OCI-LY7 (cell line): ENCODE results near the gene RTN4RL2.

ENCODE experiments used
- EZH2phosphoT487 ChIP-seq: fragments of 200-600 bp; sonication (generic); IDR thresholded peaks from 2 replicates; pipeline ENCODE4 v1.6.1; 2018; ENCODE audit warnings: low read depth, borderline replicate concordance, mild to moderate bottlenecking, mixed run types, antibody characterized with exemption, low read length, moderate library complexity, mixed read lengths
- TF ChIP-seq, protein P1 (sequence below): fragments of 200-600 bp; sonication (generic); conservative IDR thresholded peaks from 2 replicates; pipeline ENCODE4 v1.5.1; 2014; ENCODE audit warnings: mild to moderate bottlenecking, antibody characterized with exemption, low read length, moderate library complexity, mixed read lengths

DNA sequence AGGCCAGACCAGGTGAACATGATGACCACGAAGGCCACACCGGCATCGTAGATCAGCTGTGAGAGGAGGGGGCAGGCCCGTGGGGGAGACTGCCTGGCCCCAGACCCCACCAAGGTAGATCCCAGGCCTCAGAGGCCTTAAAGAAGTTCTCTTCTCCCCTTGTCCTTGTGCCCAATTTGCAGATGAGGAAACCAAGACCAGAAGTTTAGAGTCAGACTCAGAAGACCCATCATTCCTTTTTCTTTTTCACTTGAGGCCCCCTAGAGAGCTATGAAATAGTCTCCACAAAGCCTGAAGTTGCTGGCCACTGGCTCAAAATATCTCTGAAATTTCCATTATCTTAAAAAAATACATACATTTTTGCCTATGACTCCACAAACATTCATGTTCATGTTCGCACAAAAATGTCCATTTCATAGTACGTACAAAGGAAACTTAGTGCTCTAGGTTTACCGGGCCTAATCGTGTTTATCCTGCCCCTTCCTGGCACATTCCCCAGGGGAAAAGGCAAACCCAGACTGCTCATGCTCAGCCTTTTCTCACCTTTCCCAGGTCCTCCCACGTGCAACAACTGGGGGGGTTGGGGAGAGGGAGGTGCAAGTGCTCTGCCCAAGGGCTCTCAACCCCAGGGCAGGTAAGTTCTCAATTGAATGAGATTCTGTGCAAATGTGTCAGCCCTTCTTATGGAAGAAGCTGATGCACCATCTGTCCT is 35.9 kb downstream of the RTN4RL2 start:
- TF ChIP-seq, protein P1, sequence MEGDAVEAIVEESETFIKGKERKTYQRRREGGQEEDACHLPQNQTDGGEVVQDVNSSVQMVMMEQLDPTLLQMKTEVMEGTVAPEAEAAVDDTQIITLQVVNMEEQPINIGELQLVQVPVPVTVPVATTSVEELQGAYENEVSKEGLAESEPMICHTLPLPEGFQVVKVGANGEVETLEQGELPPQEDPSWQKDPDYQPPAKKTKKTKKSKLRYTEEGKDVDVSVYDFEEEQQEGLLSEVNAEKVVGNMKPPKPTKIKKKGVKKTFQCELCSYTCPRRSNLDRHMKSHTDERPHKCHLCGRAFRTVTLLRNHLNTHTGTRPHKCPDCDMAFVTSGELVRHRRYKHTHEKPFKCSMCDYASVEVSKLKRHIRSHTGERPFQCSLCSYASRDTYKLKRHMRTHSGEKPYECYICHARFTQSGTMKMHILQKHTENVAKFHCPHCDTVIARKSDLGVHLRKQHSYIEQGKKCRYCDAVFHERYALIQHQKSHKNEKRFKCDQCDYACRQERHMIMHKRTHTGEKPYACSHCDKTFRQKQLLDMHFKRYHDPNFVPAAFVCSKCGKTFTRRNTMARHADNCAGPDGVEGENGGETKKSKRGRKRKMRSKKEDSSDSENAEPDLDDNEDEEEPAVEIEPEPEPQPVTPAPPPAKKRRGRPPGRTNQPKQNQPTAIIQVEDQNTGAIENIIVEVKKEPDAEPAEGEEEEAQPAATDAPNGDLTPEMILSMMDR = no peak
- TF ChIP-seq EZH2phosphoT487 = no peak
